ENCODE data around the gene AHRR. TPM values are rescaled to one million over a fixed set of nuclear protein-coding genes. Genes with fewer than 3 reads are reported as not detected.

AHRR gene
- total RNA-seq, 1 donor from 2014 or later: 8.4 TPM

GRCh38 chr5:313265-313664, 8.2 kb upstream of the AHRR start:
- TF ChIP-seq CTCF (IDR thresholded peaks at IDR 0.05): no peak
- no peak overlapping the region for H3K4me3 ChIP-seq
- ATAC-seq (no peak), DNase-seq (no peak)
- H3K27ac ChIP-seq: no peak overlapping the region
- H3K27me3 ChIP-seq (ENCODE audit: low read depth): no peaks in the 10 kb centered on the region
- peaks cover 64% of the 10 kb centered on the region for H3K36me3 ChIP-seq
- H3K9me3 ChIP-seq: no peaks in the 10 kb centered on the region
- intact Hi-C loops (cut with DNase I): no loop called here
- H3K4me1 ChIP-seq: no peaks in the 10 kb centered on the region

- intact Hi-C loops (cut with DNase I): no loop called here
- H3K9me3 ChIP-seq: no peaks in the 10 kb centered on the region
- no peaks in the 10 kb centered on the region for H3K4me1 ChIP-seq
- no peak overlapping the region for H3K27ac ChIP-seq
- H3K4me3 ChIP-seq: no peak overlapping the region
- H3K27me3 ChIP-seq (ENCODE audit: low read depth): peaks cover 6% of the 10 kb centered on the region
- peaks cover 59% of the 10 kb centered on the region for H3K36me3 ChIP-seq
- ATAC-seq (no peak), DNase-seq (no peak)
- no peak for TF ChIP-seq CTCF (IDR thresholded peaks at IDR 0.05)
These were observed 7.6 kb upstream of the AHRR start for GRCh38 chr5:313806-314376.

GRCh38 chr5:314676-315487, 6.6 kb upstream of the AHRR start:
- TF ChIP-seq CTCF (IDR thresholded peaks at IDR 0.05): no peak
- Histone ChIP-seq H3K36me3 (peaks cover 53% of the 10 kb centered on the region), H3K9me3 (no peaks in the 10 kb centered on the region), H3K27ac (no peak overlapping the region), H3K27me3 (ENCODE audit: low read depth) (peaks cover 14% of the 10 kb centered on the region), H3K4me3 (no peak overlapping the region), H3K4me1 (no peaks in the 10 kb centered on the region)
- DNase-seq: no peak
- no peak for ATAC-seq
- intact Hi-C loops (cut with DNase I): no loop called here

GRCh38 chr5:315488-316209, 5.9 kb upstream of the AHRR start:
- Histone ChIP-seq H3K27ac (no peak overlapping the region), H3K36me3 (peaks cover 45% of the 10 kb centered on the region), H3K27me3 (ENCODE audit: low read depth) (peaks cover 21% of the 10 kb centered on the region), H3K4me3 (no peak overlapping the region), H3K4me1 (peaks cover 5% of the 10 kb centered on the region), H3K9me3 (no peaks in the 10 kb centered on the region)
- ATAC-seq (no peak), DNase-seq (no peak)
- no peak for TF ChIP-seq CTCF (IDR thresholded peaks at IDR 0.05)
- intact Hi-C loops (cut with DNase I): no loop called here

- peaks cover 12% of the 10 kb centered on the region for H3K4me1 ChIP-seq
- H3K36me3 ChIP-seq: peaks cover 40% of the 10 kb centered on the region
- intact Hi-C loops (cut with DNase I): no loop called here
- no peak for DNase-seq
- H3K27me3 ChIP-seq (ENCODE audit: low read depth): peaks cover 29% of the 10 kb centered on the region
- no peak overlapping the region for H3K27ac ChIP-seq
- no peak for ATAC-seq
- no peak overlapping the region for H3K4me3 ChIP-seq
- H3K9me3 ChIP-seq: no peaks in the 10 kb centered on the region
- no peak for TF ChIP-seq CTCF (IDR thresholded peaks at IDR 0.05)
These were observed 5.1 kb upstream of the AHRR start for GRCh38 chr5:316210-317085.

Measured in lower lobe of right lung (tissue), 2 donors.